ENCODE measurements around the gene CSTPP1.
"Not testable (repeated sequence)": the region's sequence is repeated elsewhere in the genome, so short reads cannot be mapped to it uniquely, and the experiment has no call there.

The CSTPP1 gene

DNA sequence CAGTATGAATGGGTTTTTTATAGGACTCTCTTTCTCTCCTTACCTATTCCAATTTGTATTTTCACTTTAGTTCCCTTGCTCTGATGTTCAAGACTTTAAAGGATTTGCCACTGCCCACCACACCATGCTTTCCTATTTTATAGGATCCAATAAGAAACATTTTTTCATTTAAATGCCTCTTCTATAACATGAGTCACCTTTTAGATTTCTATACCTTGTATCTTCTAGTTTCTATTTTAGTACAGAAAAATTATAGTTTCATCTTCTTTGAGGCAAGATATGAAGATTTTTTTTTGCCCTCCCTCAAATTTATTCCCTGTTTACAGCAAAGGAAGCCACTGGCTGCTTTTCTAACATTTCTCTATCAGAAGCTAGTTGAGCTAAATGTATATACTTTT is 163.4 kb downstream of the CSTPP1 start:
- DNase-seq (ENCODE audit: low read depth), result no peak

DNA sequence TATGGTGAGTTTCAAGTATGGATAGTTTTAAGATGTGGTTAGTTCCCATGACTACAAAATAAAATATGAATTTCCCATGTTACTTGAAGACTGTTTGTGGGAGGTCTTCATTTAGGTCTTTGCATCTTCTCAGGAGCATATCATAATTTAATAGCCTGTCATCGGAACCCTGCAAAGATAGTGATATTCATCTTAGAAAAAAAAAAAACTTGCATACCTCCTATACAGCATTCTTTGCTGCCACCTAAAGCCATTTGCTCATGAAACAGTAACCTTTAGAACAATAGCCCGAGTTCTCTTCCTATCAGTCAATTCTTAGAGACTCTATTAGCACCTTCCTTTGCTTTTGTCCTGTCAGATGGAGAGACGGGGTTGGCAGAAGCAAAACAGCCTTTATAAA is 164.8 kb downstream of the CSTPP1 start:
- DNase-seq (ENCODE audit: low read depth), result no peak

DNA sequence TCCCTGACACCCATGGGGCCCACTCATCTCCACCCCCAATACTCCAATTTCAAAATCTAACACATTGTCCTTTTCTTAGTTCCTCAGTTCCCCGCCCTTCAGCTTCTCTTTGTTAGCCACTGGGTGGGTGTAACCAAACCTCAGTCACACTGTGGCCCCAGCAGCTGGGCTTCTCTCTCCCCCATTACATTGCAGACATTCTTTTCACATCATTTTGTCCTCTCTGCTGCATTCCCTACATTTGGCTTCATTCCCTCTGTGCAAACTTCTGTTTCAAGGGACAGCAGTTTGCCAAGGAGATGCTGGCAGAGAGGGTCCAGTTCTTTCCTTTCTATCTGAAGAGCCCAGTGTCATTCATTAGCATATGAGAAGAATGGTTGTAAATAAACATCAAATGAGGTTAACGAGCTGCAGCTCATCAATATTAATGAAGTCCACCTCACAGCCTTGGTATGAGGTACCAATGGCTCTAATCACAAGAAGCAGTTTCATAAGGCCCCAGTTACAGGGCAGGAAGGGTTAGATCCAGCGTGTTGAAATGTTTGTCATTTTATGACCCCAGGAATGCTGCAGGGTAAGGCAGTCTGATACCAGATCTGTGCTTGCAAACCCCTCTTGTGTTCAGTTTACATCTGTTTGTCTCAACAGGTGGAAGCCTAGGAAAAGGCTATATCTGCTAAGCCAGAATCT is 167.8 kb downstream of the CSTPP1 start:
- DNase-seq (ENCODE audit: low read depth), result no peak

DNA sequence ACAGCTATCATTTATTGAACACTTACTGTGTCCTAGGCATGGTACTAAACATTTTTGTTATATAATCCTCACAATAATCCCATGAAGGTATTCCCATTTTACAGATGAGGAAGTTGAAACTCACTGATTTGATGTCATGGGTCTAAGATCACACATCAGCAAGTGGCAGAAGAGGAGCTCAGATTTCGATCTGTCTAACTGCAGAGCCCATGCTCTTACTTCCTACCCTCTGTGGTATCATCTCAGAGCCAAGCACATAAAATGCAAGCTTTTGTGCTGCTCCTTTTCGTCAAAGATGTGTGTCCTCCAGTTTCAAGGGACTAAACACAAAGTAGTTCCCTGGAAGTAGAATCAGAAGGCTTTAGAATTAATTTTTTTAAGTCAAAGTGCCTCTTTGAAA is 169.0 kb downstream of the CSTPP1 start:
- no peak for DNase-seq (ENCODE audit: low read depth)

DNA sequence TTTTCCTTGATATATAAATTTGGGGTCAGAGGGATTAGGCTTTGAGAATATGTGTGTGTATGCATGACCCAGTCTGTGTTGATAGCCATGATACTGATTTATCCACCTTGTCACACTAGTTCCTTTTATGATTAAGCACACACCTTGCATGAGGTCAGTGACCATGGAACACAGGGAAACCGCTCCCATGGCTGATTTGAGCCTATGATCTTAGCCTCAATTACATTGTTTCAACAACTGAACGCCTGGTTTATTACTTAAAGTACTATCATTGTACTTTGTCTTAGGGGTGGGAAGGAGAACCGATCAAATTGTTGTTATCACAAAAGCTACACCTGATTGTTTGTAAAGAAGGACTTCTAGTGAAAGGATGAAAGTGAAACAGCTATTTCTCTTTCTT is 169.4 kb downstream of the CSTPP1 start:
- DNase-seq (ENCODE audit: low read depth), result no peak

DNA sequence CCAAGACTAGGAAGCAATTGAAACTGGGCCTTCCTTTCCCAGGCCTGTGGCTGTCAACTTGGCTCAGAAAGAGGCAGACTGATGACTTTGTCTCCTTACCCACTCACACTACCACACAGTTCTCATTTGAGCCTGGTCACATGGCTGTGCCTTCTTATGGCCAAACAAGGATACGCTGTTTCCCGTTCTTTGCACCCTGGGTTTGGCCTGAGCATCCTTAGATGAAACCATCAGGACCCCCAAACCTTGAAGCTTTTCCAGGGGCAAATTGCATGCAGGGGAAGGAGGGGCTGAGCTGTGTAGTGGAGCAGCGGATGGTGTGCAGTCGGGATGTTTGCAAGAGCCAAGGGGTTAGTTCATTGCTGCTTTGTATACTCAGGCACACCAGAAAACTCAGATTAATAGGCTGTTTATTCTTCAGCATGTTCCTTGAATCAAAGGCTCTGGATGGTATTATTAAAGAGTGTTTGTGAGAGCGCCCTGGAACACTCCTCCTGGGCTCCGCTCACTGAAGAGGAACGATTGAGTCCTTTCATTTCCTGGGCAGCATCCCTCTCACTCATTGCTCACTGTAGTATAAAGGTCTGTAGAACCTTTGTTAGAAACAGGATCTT is 170.3 kb downstream of the CSTPP1 start:
- no peak for DNase-seq (ENCODE audit: low read depth)

DNA sequence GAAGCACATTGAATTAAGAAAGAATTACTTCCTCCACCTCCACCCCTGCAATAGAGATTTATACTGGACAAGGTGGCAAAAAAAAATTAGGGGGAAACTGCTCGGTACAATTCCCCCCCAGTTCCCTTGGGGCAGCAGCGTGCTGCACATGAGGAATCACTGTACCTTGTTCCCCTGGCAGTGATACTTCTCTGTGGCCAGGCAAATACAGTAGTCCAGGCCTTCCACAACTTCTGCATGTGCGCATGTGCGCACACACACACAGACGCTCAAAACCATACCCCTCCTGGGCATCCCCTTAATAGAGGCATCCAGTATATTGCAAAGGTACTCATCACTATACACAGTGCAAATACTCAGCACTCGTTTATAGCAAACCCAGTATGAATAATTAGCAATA is 171.2 kb downstream of the CSTPP1 start:
- no peak for DNase-seq (ENCODE audit: low read depth)

DNA sequence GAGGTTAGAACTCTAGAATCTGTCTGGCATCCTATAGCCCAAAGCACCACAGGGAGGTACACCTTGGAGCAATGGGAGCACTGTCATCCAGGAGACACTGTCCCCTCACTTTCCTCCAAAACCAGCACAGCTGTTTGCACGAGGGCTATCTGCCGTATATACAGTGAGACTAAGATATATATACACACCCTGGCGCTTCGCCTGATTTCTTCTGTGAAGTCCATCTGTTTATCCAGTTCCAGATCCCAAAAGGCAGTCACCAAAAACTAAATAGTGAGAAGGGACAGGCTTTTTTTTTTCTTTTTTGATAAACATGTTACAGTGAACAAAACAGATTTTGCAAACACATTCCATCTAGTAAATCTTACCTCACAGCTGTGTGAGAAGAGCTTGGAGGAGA is 171.7 kb downstream of the CSTPP1 start:
- DNase-seq (ENCODE audit: low read depth), result no peak

DNA sequence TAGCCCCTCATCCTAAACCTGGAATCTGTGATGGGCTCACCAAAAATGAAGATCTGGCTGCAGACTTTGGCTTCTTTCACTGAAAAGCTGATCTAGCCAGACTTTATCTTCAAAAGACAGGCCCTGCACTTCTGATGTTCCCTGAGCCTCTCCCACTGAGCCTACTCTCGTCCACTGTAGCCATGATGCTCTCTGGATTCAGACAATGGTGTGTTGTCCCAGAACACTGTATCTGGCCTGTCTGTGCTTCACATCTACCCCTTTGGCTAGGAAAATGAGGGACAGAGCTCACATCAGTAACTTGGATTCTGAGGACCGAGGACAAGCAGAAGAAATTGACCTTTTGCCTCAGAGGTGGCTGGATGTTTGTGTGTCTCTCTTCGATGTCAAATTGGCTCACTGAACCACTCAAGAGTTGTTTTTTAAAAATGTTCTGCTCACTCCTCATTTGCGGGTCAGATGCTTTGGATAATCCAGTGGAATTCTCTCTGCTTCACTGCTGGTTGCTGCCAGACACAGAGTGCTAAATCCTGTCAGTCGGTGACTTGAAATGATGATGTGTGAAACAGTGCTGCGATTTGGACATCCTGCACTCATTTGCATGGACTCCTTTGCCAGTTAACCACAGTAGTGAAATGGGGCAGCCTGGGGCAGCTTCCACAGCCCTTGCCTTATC is 172.6 kb downstream of the CSTPP1 start:
- DNase-seq (ENCODE audit: low read depth), result no peak

DNA sequence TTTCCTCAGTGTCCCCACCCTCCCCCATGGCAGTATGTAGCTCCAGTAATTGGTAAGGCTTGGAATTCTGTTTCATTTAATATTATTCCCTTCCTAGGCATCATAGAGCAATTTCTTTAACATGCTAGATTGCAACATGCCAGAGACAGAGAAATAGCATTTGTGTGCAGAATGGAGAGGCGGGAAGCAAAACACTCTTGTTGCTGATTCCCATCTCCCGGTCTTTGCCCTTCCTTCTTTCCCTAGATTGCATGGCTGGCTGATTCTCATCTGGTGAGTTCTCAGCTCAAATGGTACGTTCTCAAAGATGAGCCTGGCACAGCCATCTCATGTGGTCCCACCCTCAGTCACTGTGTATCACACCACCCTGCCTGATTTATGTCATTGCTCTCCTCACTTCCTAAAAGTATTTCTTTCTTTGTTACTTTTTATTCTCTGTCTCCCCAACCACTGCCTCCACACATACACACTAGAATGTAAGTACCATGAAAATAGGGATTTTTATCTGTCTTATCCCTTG is 173.2 kb downstream of the CSTPP1 start:
- no peak for DNase-seq (ENCODE audit: low read depth)

DNA sequence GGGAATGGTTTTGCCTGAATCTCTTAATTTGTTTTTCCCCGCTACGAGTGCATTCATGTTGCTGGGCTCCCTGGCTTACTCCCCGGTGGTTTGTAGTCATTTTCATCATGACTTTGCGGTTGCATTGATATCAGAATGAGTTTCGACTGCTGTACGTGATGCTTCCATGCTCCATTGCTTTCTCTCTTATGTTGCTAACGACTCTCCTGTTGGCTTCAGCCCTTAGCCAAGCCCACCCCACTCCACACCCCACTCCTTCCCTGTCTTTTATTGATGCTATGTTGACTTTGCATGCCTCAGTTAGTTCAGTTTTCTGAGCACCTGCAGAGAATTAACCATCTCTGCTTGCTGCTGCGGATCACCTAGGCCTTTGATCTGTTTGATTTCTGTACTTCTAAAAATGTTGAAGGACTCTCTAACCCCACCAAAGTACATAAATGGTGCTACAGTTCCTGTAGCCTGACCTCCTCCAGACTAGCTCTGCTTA is 174.8 kb downstream of the CSTPP1 start:
- DNase-seq (ENCODE audit: low read depth), result no peak

DNA sequence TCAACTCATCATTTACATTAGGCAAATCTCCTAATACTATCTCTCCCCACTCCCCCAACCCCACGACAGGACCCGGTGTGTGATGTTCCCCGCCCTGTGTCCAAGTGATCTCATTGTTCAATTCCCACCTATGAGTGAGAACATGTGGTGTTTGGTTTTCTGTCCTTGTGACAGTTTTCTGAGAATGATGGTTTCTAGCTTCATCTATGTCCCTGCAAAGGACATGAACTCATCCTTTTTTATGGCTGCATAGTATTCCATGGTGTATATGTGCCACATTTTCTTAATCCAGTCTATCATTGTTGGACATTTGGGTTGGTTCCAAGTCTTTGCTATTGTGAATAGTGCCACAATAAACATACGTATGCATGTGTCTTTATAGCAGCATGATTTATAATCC is 176.4 kb downstream of the CSTPP1 start:
- DNase-seq (ENCODE audit: low read depth), result not testable (repeated sequence)

DNA sequence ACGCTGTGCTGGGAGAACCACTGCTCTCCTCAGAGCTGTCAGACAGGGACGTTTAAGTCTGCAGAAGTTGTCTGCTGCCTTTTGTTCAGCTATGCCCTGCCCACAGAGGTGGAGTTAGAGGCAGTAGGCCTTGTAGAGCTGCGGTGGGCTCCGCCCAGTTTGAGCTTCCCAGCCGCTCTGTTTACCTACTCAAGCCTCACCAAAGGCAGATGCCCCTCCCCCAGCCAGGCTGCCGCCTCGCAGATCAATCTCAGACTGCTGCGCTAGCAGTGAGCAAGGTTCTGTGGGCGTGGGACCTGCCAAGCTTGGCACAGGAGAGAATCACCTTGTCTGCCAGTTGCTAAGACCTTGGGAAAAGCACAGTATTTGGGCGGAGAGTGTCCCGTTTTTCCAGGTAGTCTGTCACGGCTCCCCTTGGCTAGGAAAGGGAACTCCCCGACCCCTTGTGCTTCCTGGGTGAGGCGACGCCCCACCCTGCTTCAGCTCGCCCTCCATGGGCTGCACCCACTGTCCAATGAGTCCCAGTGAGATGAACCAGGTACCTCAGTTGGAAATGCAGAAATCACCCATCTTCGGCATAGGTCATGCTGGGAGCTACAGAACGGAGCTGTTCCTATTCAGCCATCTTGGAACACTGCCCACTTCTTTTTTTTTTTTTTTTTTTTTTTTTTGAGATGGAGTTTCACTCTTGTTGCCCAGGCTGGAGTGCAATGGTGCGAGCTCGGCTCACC is 182.6 kb downstream of the CSTPP1 start:
- DNase-seq (ENCODE audit: low read depth), result not testable (repeated sequence)

DNA sequence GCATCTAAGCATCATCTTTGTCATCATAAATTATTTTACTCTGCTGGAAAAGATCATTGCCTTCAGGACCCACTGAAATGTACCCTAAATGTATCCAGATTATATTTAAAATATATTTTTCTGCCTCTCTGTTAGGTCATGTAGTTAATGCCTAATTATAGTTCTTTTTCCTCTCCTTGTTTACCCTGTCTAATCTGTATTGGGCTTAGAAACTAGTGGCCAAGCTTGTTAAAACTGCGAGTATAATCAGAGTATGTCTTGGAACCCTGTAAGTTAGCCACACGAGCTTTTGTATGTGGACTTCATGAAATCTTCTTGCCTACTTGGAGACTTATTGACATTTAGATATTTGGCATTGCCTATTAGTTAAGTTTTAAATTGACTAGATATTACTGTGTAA is 184.5 kb downstream of the CSTPP1 start:
- DNase-seq (ENCODE audit: low read depth), result no peak

DNA sequence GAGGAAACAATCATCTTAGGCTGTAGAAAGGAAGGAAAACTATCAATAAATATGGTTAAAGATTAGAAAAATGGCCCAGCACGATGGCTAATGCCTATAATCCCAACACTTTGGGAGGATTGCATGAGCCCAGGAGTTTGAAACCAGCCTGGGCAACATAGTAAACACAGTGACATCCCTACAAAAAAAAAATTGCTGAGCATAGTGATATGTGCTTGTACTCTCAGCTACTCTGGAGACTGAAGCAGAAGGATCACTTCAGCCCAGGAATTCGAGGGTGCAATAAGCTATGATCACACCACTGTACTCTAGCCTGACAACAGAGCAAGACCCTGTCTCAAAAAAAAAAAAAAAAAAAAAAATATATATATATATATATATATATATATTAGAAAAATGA is 185.2 kb downstream of the CSTPP1 start:
- no peak for DNase-seq (ENCODE audit: low read depth)

DNA sequence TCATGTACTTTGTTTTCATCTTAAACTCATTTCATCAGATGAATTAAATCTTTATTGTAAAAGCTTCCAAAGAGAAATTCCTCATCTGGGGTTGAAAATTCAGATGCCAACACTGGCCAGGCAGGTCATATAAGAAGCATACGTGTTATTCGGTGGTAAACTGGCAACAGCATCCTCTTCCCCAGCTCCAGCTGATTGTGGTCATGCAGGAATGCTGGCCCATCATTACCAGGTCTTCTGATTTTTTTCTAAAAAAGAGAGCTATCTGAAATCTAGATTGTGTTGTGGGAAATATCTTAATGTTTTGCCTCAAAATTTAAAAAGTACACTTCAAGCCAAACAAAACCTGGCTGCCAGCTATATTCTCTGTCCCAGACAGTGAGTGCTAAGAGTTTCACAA is 186.5 kb downstream of the CSTPP1 start:
- no peak for DNase-seq (ENCODE audit: low read depth)

DNA sequence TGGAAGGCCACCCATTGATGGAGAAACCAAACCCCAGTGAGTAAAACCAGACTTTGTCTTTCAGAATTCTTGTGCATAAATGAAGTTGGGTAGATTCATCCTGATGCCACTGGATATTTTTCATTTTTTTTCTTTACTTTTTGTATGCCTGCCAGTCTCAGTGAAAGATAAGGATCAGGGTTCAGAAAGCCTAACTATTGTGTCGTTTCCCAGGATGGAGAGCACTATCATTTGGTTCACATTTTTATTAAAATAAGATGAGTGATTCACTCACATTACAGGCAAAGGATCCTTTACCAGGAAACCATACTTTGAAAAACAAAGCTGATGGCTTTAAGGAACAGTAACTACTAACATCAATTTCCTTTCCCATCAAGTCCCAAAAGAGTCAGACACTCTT is 188.1 kb downstream of the CSTPP1 start:
- no peak for DNase-seq (ENCODE audit: low read depth)

DNA sequence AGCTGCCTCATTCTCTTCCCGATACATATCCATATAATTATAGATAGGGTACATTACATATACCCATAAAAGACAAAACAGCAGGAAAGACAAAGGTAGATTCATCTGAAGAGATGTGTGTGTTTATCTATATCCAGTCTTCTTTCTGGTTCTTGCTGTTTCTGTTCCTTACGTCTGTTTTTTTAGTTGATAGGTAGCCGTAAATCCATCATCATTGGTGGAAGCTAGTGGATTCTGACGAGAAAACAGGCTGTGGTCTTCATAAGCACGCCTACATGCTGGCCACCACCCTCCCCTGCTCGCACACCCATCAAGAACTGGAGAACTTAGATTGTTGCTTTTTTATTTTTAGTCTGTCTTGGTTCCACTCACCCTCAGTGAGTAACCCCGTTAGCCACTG is 188.5 kb downstream of the CSTPP1 start:
- no peak for DNase-seq (ENCODE audit: low read depth)

DNA sequence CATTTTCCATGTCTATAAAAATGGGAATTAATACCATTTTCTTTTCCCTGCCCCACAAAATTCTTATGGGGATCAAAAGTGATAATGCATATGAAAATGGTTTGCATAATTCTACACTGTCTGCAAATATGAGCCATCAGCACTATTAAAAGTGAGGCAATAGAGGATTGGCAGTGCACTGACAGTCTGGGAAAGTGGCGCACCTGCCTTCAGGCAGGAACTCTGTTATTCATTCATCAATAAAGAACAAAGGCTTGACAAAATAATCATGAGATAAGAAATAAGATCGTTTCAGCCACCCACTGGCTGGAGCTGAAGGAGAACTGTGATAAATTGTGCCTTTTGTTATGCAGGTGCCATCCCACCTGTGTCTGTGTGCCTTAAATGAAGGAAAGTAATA is 190.7 kb downstream of the CSTPP1 start:
- no peak for DNase-seq (ENCODE audit: low read depth)

DNA sequence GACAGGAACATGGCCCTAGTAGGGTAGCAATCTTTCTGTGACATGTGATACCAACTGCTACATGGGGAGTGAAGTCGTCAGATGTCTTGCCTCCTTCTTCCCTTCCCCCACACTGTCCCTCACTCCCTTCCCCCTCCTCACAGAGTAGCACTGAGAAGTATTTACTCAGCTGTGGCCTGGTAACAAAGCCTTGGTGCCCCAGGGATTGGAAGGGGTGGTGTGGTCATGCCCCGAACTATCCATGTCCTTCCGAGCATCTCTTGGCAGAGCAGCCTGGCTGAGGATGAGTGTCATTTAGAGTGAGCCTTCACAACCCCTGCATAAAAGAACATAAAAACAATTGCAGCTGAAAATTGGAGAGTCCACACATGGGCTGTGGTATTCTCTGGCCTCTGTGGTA is 194.0 kb downstream of the CSTPP1 start:
- no peak for DNase-seq (ENCODE audit: low read depth)

DNA sequence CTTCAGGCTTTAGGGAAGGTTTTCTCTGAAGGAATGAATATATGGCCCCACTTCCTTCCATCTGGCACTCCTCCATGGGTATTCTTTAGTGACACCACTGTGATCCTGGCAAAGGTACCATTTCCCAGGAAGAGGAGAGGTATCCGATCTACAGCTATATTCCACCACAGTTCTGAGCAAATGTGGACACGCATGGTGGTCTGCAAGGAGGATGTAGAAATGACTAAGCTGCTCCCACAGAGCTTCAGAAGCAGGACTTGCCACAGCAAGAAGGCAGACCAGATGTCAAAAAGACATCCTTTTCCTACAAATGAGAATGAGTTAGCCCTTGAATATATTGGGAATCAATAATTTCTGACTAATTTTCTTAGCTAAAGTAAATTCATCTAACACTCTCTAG is 194.6 kb downstream of the CSTPP1 start:
- no peak for DNase-seq (ENCODE audit: low read depth)

DNA sequence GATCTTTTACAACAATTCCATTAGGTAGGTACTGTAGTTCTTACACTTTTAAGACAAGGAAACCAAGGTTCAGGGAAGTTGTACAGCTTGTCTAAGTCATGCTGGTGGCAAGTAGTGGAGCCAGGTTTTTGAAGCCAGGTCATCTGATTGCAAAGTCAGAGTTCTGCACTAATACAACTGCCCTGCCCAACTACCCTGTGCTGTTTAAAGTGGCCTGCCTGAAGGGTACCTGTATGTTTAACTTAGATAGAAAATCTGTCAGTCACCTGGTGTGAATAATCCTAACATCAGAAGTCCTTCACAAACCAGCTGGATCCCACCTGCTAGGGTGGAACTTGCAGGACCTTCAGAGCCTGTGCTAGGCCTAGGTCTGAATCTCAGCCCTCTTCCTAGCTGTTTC is 195.9 kb downstream of the CSTPP1 start:
- DNase-seq (ENCODE audit: low read depth), result no peak

DNA sequence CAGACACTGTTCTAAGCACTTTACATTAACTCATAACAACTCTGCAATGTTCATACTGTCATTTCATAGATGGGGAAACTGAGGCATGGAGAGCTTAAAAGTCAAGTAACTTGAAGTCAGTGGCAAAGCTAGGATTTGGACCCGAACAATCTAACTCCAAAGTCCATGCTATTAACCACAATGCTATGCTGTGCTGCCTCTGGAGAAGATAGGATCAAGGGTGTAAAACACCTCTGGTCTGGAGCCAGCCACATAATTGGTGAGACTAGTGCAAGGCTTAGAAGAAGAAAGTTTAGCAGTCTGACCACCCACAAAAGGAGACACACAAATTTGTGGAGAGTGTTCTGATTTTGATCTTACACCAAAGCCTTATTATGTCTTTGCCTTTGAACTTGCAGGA is 196.4 kb downstream of the CSTPP1 start:
- DNase-seq (ENCODE audit: low read depth), result no peak
